ENCODE measurements around the gene FBLL1. TPM values are rescaled to one million over a fixed set of nuclear protein-coding genes. Genes with fewer than 3 reads are reported as not detected.
"Not testable (repeated sequence)": the region's sequence is repeated elsewhere in the genome, so short reads cannot be mapped to it uniquely, and the experiment has no call there.

Gene FBLL1
- total and polyA plus RNA-seq, 12 donors: 0.16 to 0.61 (median 0.25) TPM; not detected in 7

DNA sequence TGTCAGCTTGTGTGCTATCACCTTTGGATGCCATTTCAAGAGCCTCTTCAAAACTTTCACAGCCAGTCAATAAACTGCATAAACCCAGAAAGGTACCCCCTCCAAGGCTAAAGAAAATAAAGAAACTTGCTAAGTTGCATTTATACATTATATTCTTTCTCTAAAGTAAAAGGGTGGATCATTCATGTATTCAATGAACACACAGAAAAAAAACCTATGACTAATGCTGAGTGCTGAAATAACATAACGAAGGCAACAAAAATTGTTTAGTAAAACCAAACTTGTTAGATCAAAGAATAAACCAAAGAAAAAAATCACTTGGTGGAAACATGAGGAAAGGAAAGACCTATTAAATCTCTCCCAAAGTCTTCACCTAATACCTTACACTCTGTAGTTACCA, 34.9 kb downstream of the FBLL1 start:
- TF ChIP-seq, protein P1, sequence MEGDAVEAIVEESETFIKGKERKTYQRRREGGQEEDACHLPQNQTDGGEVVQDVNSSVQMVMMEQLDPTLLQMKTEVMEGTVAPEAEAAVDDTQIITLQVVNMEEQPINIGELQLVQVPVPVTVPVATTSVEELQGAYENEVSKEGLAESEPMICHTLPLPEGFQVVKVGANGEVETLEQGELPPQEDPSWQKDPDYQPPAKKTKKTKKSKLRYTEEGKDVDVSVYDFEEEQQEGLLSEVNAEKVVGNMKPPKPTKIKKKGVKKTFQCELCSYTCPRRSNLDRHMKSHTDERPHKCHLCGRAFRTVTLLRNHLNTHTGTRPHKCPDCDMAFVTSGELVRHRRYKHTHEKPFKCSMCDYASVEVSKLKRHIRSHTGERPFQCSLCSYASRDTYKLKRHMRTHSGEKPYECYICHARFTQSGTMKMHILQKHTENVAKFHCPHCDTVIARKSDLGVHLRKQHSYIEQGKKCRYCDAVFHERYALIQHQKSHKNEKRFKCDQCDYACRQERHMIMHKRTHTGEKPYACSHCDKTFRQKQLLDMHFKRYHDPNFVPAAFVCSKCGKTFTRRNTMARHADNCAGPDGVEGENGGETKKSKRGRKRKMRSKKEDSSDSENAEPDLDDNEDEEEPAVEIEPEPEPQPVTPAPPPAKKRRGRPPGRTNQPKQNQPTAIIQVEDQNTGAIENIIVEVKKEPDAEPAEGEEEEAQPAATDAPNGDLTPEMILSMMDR (IDR thresholded peaks at IDR 0.05): no peak
- DNase-seq (no peak), ATAC-seq (no peak)
- Histone ChIP-seq H3K4me1 (peaks cover 0 to 34% (median 3%) of the 10 kb centered on the region in 9 donors), H3K9me3 (no peaks in the 10 kb centered on the region), H3K27ac (no peak overlapping the region), H3K4me3 (no peak overlapping the region), H3K27me3 (no peaks in the 10 kb centered on the region), H3K36me3 (peaks cover 0 to 98% (median 16%) of the 10 kb centered on the region in 9 donors)
- intact Hi-C loops (cut with DNase I): no loop called here
- WGBS, 2 donors: 88 to 89% methylated on average over 1 of the region's 1 CpG

DNA sequence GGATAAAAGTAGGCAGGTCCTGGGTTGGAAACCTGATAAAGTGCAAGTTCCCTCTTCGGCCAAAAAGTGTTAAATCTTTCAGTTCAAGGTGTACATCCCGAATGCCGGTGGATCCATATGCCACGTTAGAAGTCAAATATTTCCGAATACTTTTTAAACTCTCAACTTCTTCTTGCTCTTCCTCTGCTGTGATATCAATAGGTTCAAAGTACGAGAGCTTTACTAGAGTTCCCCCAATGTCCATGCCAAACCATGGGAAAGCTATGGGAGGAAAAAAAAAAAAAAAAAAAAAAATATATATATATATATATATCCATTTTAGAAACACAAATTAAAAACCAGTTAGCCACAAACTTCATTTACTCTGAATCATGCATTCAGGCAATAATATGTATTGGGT, 39.6 kb downstream of the FBLL1 start:
- Histone ChIP-seq H3K27me3 (no peaks in the 10 kb centered on the region), H3K36me3 (peaks cover 0 to 59% (median 16%) of the 10 kb centered on the region in 9 donors), H3K4me3 (no peak overlapping the region), H3K9me3 (no peaks in the 10 kb centered on the region), H3K27ac (no peak overlapping the region), H3K4me1 (peaks cover 0 to 40% (median 15%) of the 10 kb centered on the region in 9 donors)
- 97 to 98% methylated on average over 6 of the region's 6 CpGs for WGBS, 2 donors
- intact Hi-C loops (cut with DNase I): no loop called here
- DNase-seq: no peak
- no peak for ATAC-seq
- TF ChIP-seq, protein P1 (IDR thresholded peaks at IDR 0.05): no peak

DNA sequence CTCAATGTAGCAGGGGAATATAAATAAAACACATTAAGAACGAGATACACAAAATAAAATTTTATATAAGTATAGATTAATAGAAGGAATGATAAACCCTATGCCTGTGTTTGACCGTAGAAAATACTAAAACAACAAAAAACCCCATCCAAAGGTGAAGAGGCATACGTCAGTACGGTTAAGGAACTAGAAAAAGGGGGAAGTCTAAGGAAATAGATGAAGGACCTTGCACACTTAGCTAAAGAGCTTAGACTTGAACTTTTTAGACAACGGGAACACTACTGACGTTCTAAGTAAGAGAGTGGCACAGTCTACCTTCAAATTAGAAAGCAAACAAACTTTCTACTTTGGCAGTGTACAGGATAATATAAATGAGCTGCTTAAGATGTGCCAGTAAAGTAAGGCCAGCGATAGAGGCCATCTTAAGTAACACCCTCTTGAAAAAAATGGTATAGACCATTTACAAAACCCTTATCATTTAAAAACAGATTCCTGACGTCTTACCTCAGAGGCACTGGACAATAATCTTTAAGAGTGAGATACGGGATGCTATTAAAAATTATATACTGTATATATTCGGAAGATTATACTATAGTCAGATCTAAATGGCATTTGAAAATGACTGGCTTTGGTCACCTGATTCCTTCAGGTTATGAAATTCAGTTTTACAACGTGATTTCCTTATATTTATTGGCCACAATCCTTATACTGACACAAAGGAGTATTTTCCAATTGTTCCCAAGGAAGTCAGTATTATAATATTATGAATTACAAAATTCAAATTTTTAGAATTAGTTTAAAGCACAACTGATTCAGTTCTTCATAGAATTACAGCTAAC, 41.6 kb downstream of the FBLL1 start:
- Histone ChIP-seq H3K27me3 (no peaks in the 10 kb centered on the region), H3K27ac (peak overlapping the region in 1 of 10 donors; percentile 4), H3K4me3 (no peak overlapping the region), H3K9me3 (peaks cover 0 to 4% (median 0%) of the 10 kb centered on the region in 11 donors), H3K36me3 (peaks cover 0 to 39% (median 9%) of the 10 kb centered on the region in 9 donors), H3K4me1 (peaks cover 0 to 49% (median 21%) of the 10 kb centered on the region in 9 donors)
- ATAC-seq: no peak
- TF ChIP-seq, protein P1 (IDR thresholded peaks at IDR 0.05): no peak
- intact Hi-C loops (cut with DNase I): loop anchor here in 1 of 10 donors (10.0 kb wide), 1 partner anchor 86 kb away; the partner anchor contains the start of gene RARS1
- 75 to 81% methylated on average over 11 of the region's 11 CpGs for WGBS, 2 donors
- no peak for DNase-seq

DNA sequence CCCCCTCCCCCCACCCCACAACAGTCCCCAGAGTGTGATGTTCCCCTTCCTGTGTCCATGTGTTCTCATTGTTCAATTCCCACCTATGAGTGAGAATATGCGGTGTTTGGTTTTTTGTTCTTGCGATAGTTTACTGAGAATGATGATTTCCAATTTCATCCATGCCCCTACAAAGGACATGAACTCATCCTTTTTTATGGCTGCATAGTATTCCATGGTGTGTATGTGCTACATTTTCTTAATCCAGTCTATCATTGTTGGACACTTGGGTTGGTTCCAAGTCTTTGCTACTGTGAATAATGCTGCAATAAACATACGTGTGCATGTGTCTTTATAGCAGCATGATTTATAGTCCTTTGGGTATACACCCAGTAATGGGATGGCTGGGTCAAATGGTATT, 44.6 kb downstream of the FBLL1 start:
- whole genome bisulfite sequencing, 2 donors: 90 to 100% methylated on average over 1 of the region's 3 CpGs
- not testable (repeated sequence) for DNase-seq, H3K27me3 ChIP-seq, ATAC-seq, H3K36me3 ChIP-seq, H3K9me3 ChIP-seq, H3K4me3 ChIP-seq, H3K27ac ChIP-seq
- H3K4me1 ChIP-seq: peaks cover 0 to 54% (median 40%) of the 10 kb centered on the region in 9 donors
- intact Hi-C loops (cut with DNase I): loop anchor here in 1 of 10 donors (10.0 kb wide), 1 partner anchor 89 kb away; the partner anchor contains the start of gene RARS1

DNA sequence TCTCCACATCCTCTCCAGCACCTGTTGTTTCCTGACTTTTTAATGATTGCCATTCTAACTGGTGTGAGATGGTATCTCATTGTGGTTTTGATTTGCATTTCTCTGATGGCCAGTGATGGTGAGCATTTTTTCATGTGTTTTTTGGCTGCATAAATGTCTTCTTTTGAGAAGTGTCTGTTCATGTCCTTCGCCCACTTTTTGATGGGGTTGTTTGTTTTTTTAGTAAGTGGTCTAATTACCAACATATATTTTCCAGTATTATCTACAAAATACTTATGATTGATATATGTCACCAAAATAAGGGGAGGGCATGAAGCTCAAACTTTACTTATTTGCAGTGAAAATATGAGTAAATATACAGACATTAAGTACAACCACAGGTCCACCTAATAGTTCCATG, 45.1 kb downstream of the FBLL1 start:
- not testable (repeated sequence) for H3K36me3 ChIP-seq, DNase-seq, H3K27me3 ChIP-seq, ATAC-seq, H3K9me3 ChIP-seq, H3K4me3 ChIP-seq, H3K27ac ChIP-seq
- intact Hi-C loops (cut with DNase I): loop anchor here in 1 of 10 donors (10.0 kb wide), 1 partner anchor 89 kb away; the partner anchor contains the start of gene RARS1
- peaks cover 0 to 54% (median 40%) of the 10 kb centered on the region in 9 donors for H3K4me1 ChIP-seq
- 97 to 100% methylated on average over 1 of the region's 1 CpG for WGBS, 2 donors
